ENCODE results near the gene OR51B6.

DNA sequence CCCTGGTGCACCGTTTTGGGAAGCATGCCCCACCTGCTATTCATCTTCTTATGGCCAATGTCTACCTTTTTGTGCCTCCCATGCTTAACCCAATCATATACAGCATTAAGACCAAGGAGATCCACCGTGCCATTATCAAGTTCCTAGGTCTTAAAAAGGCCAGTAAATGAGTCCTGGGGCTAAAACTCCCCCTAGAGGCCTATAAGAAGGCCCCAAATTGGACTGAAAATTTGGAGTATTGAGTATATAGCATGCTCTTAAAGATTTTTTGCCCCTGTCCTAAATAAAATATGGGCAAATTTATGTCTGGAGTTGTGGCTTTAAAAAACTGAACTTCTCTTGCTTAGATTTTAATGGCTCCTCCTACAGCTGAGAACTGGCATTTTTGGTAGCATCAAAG is 38.9 kb downstream of the OR51B6 start:
- TF ChIP-seq, protein P1, sequence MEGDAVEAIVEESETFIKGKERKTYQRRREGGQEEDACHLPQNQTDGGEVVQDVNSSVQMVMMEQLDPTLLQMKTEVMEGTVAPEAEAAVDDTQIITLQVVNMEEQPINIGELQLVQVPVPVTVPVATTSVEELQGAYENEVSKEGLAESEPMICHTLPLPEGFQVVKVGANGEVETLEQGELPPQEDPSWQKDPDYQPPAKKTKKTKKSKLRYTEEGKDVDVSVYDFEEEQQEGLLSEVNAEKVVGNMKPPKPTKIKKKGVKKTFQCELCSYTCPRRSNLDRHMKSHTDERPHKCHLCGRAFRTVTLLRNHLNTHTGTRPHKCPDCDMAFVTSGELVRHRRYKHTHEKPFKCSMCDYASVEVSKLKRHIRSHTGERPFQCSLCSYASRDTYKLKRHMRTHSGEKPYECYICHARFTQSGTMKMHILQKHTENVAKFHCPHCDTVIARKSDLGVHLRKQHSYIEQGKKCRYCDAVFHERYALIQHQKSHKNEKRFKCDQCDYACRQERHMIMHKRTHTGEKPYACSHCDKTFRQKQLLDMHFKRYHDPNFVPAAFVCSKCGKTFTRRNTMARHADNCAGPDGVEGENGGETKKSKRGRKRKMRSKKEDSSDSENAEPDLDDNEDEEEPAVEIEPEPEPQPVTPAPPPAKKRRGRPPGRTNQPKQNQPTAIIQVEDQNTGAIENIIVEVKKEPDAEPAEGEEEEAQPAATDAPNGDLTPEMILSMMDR (tag by site-specific recombination; IDR thresholded peaks at IDR 0.05), result no peak
- TF ChIP-seq ZFP3 (tag by site-specific recombination; IDR thresholded peaks at IDR 0.05; ENCODE audit: low read depth), result no peak
- no peak for TF ChIP-seq ZNF423 (tag by site-specific recombination; IDR thresholded peaks at IDR 0.05)
- TF ChIP-seq ZNF670 (tag by site-specific recombination; IDR thresholded peaks at IDR 0.05; ENCODE audit: low read depth), result no peak
- TF ChIP-seq ZNF433 (tag by site-specific recombination; IDR thresholded peaks at IDR 0.05; ENCODE audit: low read depth), result no peak
- TF ChIP-seq, protein P2, sequence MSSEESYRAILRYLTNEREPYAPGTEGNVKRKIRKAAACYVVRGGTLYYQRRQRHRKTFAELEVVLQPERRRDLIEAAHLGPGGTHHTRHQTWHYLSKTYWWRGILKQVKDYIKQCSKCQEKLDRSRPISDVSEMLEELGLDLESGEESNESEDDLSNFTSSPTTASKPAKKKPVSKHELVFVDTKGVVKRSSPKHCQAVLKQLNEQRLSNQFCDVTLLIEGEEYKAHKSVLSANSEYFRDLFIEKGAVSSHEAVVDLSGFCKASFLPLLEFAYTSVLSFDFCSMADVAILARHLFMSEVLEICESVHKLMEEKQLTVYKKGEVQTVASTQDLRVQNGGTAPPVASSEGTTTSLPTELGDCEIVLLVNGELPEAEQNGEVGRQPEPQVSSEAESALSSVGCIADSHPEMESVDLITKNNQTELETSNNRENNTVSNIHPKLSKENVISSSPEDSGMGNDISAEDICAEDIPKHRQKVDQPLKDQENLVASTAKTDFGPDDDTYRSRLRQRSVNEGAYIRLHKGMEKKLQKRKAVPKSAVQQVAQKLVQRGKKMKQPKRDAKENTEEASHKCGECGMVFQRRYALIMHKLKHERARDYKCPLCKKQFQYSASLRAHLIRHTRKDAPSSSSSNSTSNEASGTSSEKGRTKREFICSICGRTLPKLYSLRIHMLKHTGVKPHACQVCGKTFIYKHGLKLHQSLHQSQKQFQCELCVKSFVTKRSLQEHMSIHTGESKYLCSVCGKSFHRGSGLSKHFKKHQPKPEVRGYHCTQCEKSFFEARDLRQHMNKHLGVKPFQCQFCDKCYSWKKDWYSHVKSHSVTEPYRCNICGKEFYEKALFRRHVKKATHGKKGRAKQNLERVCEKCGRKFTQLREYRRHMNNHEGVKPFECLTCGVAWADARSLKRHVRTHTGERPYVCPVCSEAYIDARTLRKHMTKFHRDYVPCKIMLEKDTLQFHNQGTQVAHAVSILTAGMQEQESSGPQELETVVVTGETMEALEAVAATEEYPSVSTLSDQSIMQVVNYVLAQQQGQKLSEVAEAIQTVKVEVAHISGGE (tag by site-specific recombination; conservative IDR thresholded peaks at IDR 0.05; ENCODE audit: low read depth), result no peak
- no peak for TF ChIP-seq TRIM28 (IDR thresholded peaks at IDR 0.05; ENCODE audit: borderline replicate concordance, low read length)
- TF ChIP-seq ZNF654 (tag by site-specific recombination; IDR thresholded peaks at IDR 0.05; ENCODE audit: low read depth), result no peak
- TF ChIP-seq, protein P3, sequence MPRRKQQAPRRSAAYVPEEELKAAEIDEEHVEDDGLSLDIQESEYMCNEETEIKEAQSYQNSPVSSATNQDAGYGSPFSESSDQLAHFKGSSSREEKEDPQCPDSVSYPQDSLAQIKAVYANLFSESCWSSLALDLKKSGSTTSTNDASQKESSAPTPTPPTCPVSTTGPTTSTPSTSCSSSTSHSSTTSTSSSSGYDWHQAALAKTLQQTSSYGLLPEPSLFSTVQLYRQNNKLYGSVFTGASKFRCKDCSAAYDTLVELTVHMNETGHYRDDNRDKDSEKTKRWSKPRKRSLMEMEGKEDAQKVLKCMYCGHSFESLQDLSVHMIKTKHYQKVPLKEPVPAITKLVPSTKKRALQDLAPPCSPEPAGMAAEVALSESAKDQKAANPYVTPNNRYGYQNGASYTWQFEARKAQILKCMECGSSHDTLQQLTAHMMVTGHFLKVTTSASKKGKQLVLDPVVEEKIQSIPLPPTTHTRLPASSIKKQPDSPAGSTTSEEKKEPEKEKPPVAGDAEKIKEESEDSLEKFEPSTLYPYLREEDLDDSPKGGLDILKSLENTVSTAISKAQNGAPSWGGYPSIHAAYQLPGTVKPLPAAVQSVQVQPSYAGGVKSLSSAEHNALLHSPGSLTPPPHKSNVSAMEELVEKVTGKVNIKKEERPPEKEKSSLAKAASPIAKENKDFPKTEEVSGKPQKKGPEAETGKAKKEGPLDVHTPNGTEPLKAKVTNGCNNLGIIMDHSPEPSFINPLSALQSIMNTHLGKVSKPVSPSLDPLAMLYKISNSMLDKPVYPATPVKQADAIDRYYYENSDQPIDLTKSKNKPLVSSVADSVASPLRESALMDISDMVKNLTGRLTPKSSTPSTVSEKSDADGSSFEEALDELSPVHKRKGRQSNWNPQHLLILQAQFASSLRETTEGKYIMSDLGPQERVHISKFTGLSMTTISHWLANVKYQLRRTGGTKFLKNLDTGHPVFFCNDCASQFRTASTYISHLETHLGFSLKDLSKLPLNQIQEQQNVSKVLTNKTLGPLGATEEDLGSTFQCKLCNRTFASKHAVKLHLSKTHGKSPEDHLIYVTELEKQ (tag by site-specific recombination; IDR thresholded peaks at IDR 0.05; ENCODE audit: borderline replicate concordance), result no peak
